ENCODE measurements around the gene LCE2A. TPM values are rescaled to one million over a fixed set of nuclear protein-coding genes. Genes with fewer than 3 reads are reported as not detected.

Gene LCE2A
- total and polyA plus RNA-seq, 9 of the 15 experiments (the other 6 are each of a cell fraction or from before 2014, with no cell fraction given) = not detected

- Histone ChIP-seq H3K4me3 (no peak overlapping the region), H3K27ac (ENCODE audit: extremely low read depth, low read depth, low read length) (no peak overlapping the region), H3K4me2 (ENCODE audit: insufficient read depth, low read length) (no peak overlapping the region), H3K27me3 (ENCODE audit: control insufficient read depth in 2 of 2, insufficient read depth in 2 of 2, low read length in 2 of 2) (no peaks in the 10 kb centered on the region), H3K9ac (ENCODE audit: insufficient read depth in 1 of 2, low read depth in 2 of 2, low read length in 2 of 2) (no peak overlapping the region), H4K20me1 (replicated peaks; ENCODE audit: control insufficient read depth, insufficient read depth, low read length) (no peaks in the 10 kb centered on the region), H3K4me1 (replicated peaks in 1 of 2; ENCODE audit: control insufficient read depth in 2 of 2, insufficient read depth in 2 of 2, low read length in 2 of 2) (no peaks in the 10 kb centered on the region), H3K9me3 (replicated peaks; ENCODE audit: control insufficient read depth, insufficient read depth, low read depth, low read length) (no peaks in the 10 kb centered on the region), H2AFZ (ENCODE audit: low read depth, low read length) (no peak overlapping the region), H3K79me2 (ENCODE audit: control insufficient read depth, insufficient read depth, low read length) (no peaks in the 10 kb centered on the region), H3K9me1 (ENCODE audit: control insufficient read depth, insufficient read depth, low read length) (no peaks in the 10 kb centered on the region), H3K36me3 (ENCODE audit: control insufficient read depth, insufficient read depth, low read length) (no peaks in the 10 kb centered on the region)
- ChIA-PET POLR2A (no interaction called here), CTCF (ENCODE audit: low intra/inter-chr PET ratio) (no interaction called here)
- in situ Hi-C loops (cut with MboI) = loop anchor here (10.0 kb wide), 1 partner anchor 568 kb away; no protein-coding TSS in a partner anchor
- FAIRE-seq (no peak), ATAC-seq (no peak), DNase-seq (ENCODE audit: extremely low read depth in 1 of 4, low spot score in 3 of 4) (no peak)
- no TSS peak for BruUV-seq (replicated peaks)
- WGBS (ENCODE audit: insufficient coverage, low coverage, missing lambda C conversion rate) = 4% methylated on average over 2 of the region's 2 CpGs
- TF ChIP-seq CTCF (IDR thresholded peaks at IDR 0.05 in 2 of 3, conservative IDR thresholded peaks at IDR 0.05 in 1 of 3; ENCODE audit: insufficient read depth in 2 of 3, low read depth in 1 of 3, low read length in 3 of 3) = no peak
- no peak for TF ChIP-seq ZNF174 (CRISPR knock-in tag; IDR thresholded peaks at IDR 0.05)
- no peak for TF ChIP-seq ZMIZ1 (IDR thresholded peaks at IDR 0.05; ENCODE audit: low read depth in 2 of 2, low read length in 2 of 2)
- TF ChIP-seq IRF2 (CRISPR knock-in tag; IDR thresholded peaks at IDR 0.05) = no peak
- no peak for TF ChIP-seq MYNN (IDR thresholded peaks at IDR 0.05)
- TF ChIP-seq MYNN (CRISPR knock-in tag; IDR thresholded peaks at IDR 0.05) = no peak
- TF ChIP-seq NR3C1 (CRISPR knock-in tag; IDR thresholded peaks at IDR 0.05) = no peak
- intact Hi-C loops (cut with micrococcal nuclease) = loop anchor here (10.0 kb wide), 2 partner anchors 88 to 538 kb away; no protein-coding TSS in a partner anchor
These were observed 41.7 kb upstream of the LCE2A start for GRCh38 chr1:152656459-152656858.

Data from K562 (cell line).